ENCODE data around the gene RAB12. TPM values are rescaled to one million over a fixed set of nuclear protein-coding genes. Genes with fewer than 3 reads are reported as not detected.

Gene RAB12
- total and polyA plus RNA-seq, 2 of the 13 experiments (the other 11 are each of a cell fraction or from before 2014, with no cell fraction given) = 9.5 to 25.3 TPM

GRCh38 chr18:8627540-8627939, 18.3 kb downstream of the RAB12 start (continued):
- TF ChIP-seq ARID5B (CRISPR knock-in tag; IDR thresholded peaks at IDR 0.05) = peak; percentile 72
- TF ChIP-seq, protein P1, sequence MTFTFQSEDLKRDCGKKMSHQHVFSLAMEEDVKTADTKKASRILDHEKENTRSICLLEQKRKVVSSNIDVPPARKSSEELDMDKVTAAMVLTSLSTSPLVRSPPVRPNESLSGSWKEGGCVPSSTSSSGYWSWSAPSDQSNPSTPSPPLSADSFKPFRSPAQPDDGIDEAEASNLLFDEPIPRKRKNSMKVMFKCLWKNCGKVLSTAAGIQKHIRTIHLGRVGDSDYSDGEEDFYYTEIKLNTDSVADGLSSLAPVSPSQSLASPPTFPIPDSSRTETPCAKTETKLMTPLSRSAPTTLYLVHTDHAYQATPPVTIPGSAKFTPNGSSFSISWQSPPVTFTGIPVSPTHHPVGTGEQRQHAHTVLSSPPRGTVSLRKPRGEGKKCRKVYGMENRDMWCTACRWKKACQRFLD (CRISPR knock-in tag; IDR thresholded peaks at IDR 0.05; ENCODE audit: borderline replicate concordance) = no peak
- TF ChIP-seq ZNF431 (CRISPR knock-in tag; IDR thresholded peaks at IDR 0.05; ENCODE audit: borderline replicate concordance, low read depth) = no peak
- peak; percentile 52; the same call in 1 of the 2 replicates for TF ChIP-seq CEBPG (CRISPR knock-in tag; IDR thresholded peaks at IDR 0.05)
- no peak for TF ChIP-seq ZBTB42 (CRISPR knock-in tag; IDR thresholded peaks at IDR 0.05)
- TF ChIP-seq, protein P2, sequence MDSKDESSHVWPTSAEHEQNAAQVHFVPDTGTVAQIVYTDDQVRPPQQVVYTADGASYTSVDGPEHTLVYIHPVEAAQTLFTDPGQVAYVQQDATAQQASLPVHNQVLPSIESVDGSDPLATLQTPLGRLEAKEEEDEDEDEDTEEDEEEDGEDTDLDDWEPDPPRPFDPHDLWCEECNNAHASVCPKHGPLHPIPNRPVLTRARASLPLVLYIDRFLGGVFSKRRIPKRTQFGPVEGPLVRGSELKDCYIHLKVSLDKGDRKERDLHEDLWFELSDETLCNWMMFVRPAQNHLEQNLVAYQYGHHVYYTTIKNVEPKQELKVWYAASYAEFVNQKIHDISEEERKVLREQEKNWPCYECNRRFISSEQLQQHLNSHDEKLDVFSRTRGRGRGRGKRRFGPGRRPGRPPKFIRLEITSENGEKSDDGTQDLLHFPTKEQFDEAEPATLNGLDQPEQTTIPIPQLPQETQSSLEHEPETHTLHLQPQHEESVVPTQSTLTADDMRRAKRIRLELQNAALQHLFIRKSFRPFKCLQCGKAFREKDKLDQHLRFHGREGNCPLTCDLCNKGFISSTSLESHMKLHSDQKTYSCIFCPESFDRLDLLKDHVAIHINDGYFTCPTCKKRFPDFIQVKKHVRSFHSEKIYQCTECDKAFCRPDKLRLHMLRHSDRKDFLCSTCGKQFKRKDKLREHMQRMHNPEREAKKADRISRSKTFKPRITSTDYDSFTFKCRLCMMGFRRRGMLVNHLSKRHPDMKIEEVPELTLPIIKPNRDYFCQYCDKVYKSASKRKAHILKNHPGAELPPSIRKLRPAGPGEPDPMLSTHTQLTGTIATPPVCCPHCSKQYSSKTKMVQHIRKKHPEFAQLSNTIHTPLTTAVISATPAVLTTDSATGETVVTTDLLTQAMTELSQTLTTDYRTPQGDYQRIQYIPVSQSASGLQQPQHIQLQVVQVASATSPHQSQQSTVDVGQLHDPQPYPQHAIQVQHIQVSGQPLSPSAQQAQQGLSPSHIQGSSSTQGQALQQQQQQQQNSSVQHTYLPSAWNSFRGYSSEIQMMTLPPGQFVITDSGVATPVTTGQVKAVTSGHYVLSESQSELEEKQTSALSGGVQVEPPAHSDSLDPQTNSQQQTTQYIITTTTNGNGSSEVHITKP (CRISPR knock-in tag; IDR thresholded peaks at IDR 0.05; ENCODE audit: low read depth) = peak; percentile 93

Data from HepG2 (cell line).